Activated CD8-positive, alpha-beta T cell treated with anti-CD3 and anti-CD28 coated beads for 36 hours (primary cell): ENCODE data around the gene PTPRG. TPM values are rescaled to one million over a fixed set of nuclear protein-coding genes. Genes with fewer than 3 reads are reported as not detected.

Experiments
- ATAC-seq: fragments of 200-7000 bp; cut with Tn5 transposase; one replicate; pipeline ENCODE4 v1.10.0; 2021; ENCODE audit warnings: mild to moderate bottlenecking, moderate library complexity
- CTCF ChIA-PET: fragments of 350-600 bp; sonication (Branson Sonifier 250); formaldehyde crosslinking; loops from one replicate; lab custom pipeline; 2021; ENCODE audit warnings: antibody characterized with exemption; lab: Charles Lee
- POLR2A ChIA-PET: fragments of 350-600 bp; sonication (Branson Sonifier 250); formaldehyde crosslinking; loops from one replicate; lab custom pipeline; 2021; ENCODE audit warnings: antibody characterized with exemption; lab: Charles Lee
- DNase-seq: peaks from one replicate; pipeline ENCODE4 v3.0.0-alpha.2; 2020
- H3K27ac Mint-ChIP-seq: one replicate; pipeline ENCODE4 v1.8.0; 2021; ENCODE audit warnings: mild to moderate bottlenecking, mixed read lengths
- H3K27me3 Mint-ChIP-seq: one replicate; pipeline ENCODE4 v1.8.0; 2021; ENCODE audit warnings: mixed read lengths
- H3K36me3 Mint-ChIP-seq: one replicate; pipeline ENCODE4 v1.8.0; 2021; ENCODE audit warnings: low read depth, mixed read lengths
- H3K4me1 Mint-ChIP-seq: one replicate; pipeline ENCODE4 v1.8.0; 2021; ENCODE audit warnings: low read depth, mixed read lengths
- H3K4me3 Mint-ChIP-seq: one replicate; pipeline ENCODE4 v1.8.0; 2021; ENCODE audit warnings: mild to moderate bottlenecking, moderate library complexity, mixed read lengths
- H3K9me3 Mint-ChIP-seq: one replicate; pipeline ENCODE4 v1.8.0; 2021; ENCODE audit warnings: mixed read lengths
- intact Hi-C: fragments of 100-400 bp; cut with micrococcal nuclease; formaldehyde crosslinking; loops from one replicate; pipeline ENCODE4 v1.10.0; 2022
- total RNA-seq, 2 experiments: library from RNA; stranded (reverse); gene quantifications; one replicate each; pipeline ENCODE4 v1.2.3, GENCODE V29; 2021
- TF ChIP-seq, protein P1 (sequence below): fragments of 200-600 bp; IDR thresholded peaks from one replicate; pipeline ENCODE4 v1.8.0; 2022; ENCODE audit warnings: antibody characterized with exemption, mild to moderate bottlenecking

The PTPRG gene
- total RNA-seq, 2 experiments from 2014 or later, result not detected

GRCh38 chr3:62178032-62178431 is 616.7 kb downstream of the PTPRG start:
- ATAC-seq (no peak), DNase-seq (no peak)
- no peak overlapping the region for H3K27ac Mint-ChIP-seq
- H3K36me3 Mint-ChIP-seq, result no peaks in the 10 kb centered on the region
- peaks cover 2% of the 10 kb centered on the region for H3K27me3 Mint-ChIP-seq
- POLR2A ChIA-PET, result no interaction called here
- H3K4me3 Mint-ChIP-seq, result no peak overlapping the region
- H3K9me3 Mint-ChIP-seq, result no peaks in the 10 kb centered on the region
- TF ChIP-seq, protein P1, sequence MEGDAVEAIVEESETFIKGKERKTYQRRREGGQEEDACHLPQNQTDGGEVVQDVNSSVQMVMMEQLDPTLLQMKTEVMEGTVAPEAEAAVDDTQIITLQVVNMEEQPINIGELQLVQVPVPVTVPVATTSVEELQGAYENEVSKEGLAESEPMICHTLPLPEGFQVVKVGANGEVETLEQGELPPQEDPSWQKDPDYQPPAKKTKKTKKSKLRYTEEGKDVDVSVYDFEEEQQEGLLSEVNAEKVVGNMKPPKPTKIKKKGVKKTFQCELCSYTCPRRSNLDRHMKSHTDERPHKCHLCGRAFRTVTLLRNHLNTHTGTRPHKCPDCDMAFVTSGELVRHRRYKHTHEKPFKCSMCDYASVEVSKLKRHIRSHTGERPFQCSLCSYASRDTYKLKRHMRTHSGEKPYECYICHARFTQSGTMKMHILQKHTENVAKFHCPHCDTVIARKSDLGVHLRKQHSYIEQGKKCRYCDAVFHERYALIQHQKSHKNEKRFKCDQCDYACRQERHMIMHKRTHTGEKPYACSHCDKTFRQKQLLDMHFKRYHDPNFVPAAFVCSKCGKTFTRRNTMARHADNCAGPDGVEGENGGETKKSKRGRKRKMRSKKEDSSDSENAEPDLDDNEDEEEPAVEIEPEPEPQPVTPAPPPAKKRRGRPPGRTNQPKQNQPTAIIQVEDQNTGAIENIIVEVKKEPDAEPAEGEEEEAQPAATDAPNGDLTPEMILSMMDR, result no peak
- CTCF ChIA-PET, result interaction anchor here (1.7 kb wide), 1 partner anchor 11 kb away, joined by 4 read pairs; no protein-coding TSS in a partner anchor
- H3K4me1 Mint-ChIP-seq, result no peaks in the 10 kb centered on the region
- intact Hi-C loops, result no loop called here

- POLR2A ChIA-PET, result no interaction called here
- TF ChIP-seq, protein P1, result no peak
- Mint-ChIP-seq H3K9me3 (no peaks in the 10 kb centered on the region), H3K4me1 (no peaks in the 10 kb centered on the region), H3K27ac (no peak overlapping the region), H3K27me3 (peaks cover 2% of the 10 kb centered on the region), H3K36me3 (no peaks in the 10 kb centered on the region), H3K4me3 (no peak overlapping the region)
- intact Hi-C loops, result no loop called here
- CTCF ChIA-PET, result interaction anchor here (1.7 kb wide), 1 partner anchor 10 kb away, joined by 4 read pairs; no protein-coding TSS in a partner anchor
- no peak for ATAC-seq
- DNase-seq, result no peak
Measured at GRCh38 chr3:62178739-62179600, 617.6 kb downstream of the PTPRG start.

DNA sequence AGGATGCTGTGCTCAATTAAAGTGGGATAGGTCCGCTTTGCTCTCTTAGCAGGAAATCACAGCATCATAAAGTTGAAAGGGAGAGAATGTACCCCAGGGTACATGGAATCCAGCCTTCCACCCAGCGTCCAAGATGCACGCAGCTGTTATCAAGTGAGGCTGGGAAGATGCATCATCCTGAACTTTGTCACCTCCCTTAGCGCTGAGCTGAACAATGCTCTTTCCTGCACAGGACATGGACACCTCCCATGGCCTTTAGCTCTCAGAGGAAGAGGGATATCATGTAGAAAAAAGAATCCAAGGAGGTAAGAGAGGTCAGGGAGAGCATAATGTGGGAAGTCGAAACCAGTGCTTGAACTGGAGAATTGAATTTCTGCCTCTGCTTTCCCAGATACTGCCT is 619.1 kb downstream of the PTPRG start:
- ATAC-seq (no peak), DNase-seq (no peak)
- Mint-ChIP-seq H3K36me3 (no peaks in the 10 kb centered on the region), H3K27ac (no peak overlapping the region), H3K4me3 (no peak overlapping the region), H3K27me3 (peaks cover 2% of the 10 kb centered on the region), H3K4me1 (no peaks in the 10 kb centered on the region), H3K9me3 (no peaks in the 10 kb centered on the region)
- ChIA-PET CTCF (interaction anchor here (0.9 to 1.3 kb wide), 2 partner anchors 8 to 9 kb away, joined by 3 to 5 read pairs; no protein-coding TSS in a partner anchor), POLR2A (no interaction called here)
- TF ChIP-seq, protein P1, result no peak
- intact Hi-C loops, result loop anchor here (10.0 kb wide), 1 partner anchor 316 kb away; no protein-coding TSS in a partner anchor

DNA sequence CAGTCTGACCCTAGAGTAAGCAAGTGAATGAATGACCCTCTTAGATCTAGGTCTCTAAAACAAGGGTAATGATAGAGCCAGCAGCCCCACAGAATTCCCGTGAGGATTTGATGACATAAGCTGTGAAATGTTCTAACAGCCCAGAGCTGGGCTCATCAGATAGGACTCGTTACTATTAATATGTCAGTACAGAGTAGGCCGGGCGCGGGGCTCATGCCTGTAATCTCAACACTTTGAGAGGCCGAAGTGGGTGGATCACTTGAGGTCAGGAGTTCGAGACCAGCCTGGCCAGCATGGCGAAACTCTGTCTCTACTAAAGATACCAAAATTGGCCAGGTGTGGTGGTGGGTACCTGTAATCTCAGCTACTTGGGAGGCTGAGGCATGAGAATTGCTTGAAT is 621.7 kb downstream of the PTPRG start:
- Mint-ChIP-seq H3K4me1 (no peaks in the 10 kb centered on the region), H3K4me3 (no peak overlapping the region), H3K27me3 (peaks cover 2% of the 10 kb centered on the region), H3K27ac (no peak overlapping the region), H3K9me3 (no peaks in the 10 kb centered on the region), H3K36me3 (no peaks in the 10 kb centered on the region)
- ATAC-seq, result no peak
- TF ChIP-seq, protein P1, result no peak
- intact Hi-C loops, result loop anchor here (10.0 kb wide), 1 partner anchor 318 kb away; no protein-coding TSS in a partner anchor
- POLR2A ChIA-PET, result no interaction called here
- no peak for DNase-seq
- CTCF ChIA-PET, result interaction anchor here (1.0 kb wide), 1 partner anchor 24 kb away, joined by 3 read pairs; no protein-coding TSS in a partner anchor

GRCh38 chr3:62183969-62184368 is 622.6 kb downstream of the PTPRG start:
- intact Hi-C loops, result loop anchor here (10.0 kb wide), 1 partner anchor 319 kb away; no protein-coding TSS in a partner anchor
- no peaks in the 10 kb centered on the region for H3K36me3 Mint-ChIP-seq
- TF ChIP-seq, protein P1, result no peak
- DNase-seq, result no peak
- H3K9me3 Mint-ChIP-seq, result no peaks in the 10 kb centered on the region
- peaks cover 2% of the 10 kb centered on the region for H3K27me3 Mint-ChIP-seq
- peaks cover 4% of the 10 kb centered on the region for H3K4me1 Mint-ChIP-seq
- ChIA-PET POLR2A (no interaction called here), CTCF (no interaction called here)
- no peak overlapping the region for H3K4me3 Mint-ChIP-seq
- ATAC-seq, result no peak
- no peak overlapping the region for H3K27ac Mint-ChIP-seq
